Smooth muscle cell (in vitro differentiated cells): ENCODE data around the gene UBXN4. TPM values are rescaled to one million over a fixed set of nuclear protein-coding genes. Genes with fewer than 3 reads are reported as not detected.
A peak's percentile ranks its signal among the peaks of the same experiment; 100 is the strongest.
"Not testable (repeated sequence)": the region's sequence is repeated elsewhere in the genome, so short reads cannot be mapped to it uniquely, and the experiment has no call there.

Source experiments
- DNase-seq: peaks from one replicate; lab custom pipeline; 2025; ENCODE audit not compliant: unreplicated experiment; lab: John Stamatoyannopoulos, UW
- H2AFZ ChIP-seq: fragments of 200-600 bp; sonication (generic); 2 replicates; pipeline ENCODE4 v1.6.0; 2016; ENCODE audit warnings: antibody characterized with exemption, low read depth, mild to moderate bottlenecking
- H3F3A ChIP-seq: fragments of 200-600 bp; sonication (generic); 2 replicates; pipeline ENCODE4 v1.6.0; 2017; ENCODE audit warnings: antibody characterized with exemption, low read depth
- H3K27ac ChIP-seq: fragments of 200-600 bp; sonication (generic); 2 replicates; pipeline ENCODE4 v1.5.1; 2016; ENCODE audit warnings: low read depth, mild to moderate bottlenecking
- H3K27me3 ChIP-seq: fragments of 200-600 bp; sonication (generic); 2 replicates; pipeline ENCODE4 v1.6.1; 2016; ENCODE audit warnings: low read depth, mild to moderate bottlenecking
- H3K36me3 ChIP-seq: fragments of 200-600 bp; sonication (generic); 2 replicates; pipeline ENCODE4 v1.5.1; 2016; ENCODE audit warnings: low read depth
- H3K4me1 ChIP-seq: fragments of 200-600 bp; sonication (generic); 2 replicates; pipeline ENCODE4 v1.5.1; 2016; ENCODE audit warnings: low read depth
- H3K4me2 ChIP-seq: fragments of 200-600 bp; sonication (generic); 2 replicates; pipeline ENCODE4 v1.6.0; 2016; ENCODE audit warnings: mild to moderate bottlenecking
- H3K4me3 ChIP-seq: fragments of 200-600 bp; sonication (generic); 2 replicates; pipeline ENCODE4 v1.5.1; 2016; ENCODE audit warnings: mild to moderate bottlenecking
- H3K79me2 ChIP-seq: fragments of 200-600 bp; sonication (generic); 2 replicates; pipeline ENCODE4 v1.6.0; 2016; ENCODE audit warnings: low read depth, mild to moderate bottlenecking
- H3K9ac ChIP-seq: fragments of 200-600 bp; sonication (generic); 2 replicates; pipeline ENCODE4 v1.6.0; 2016; ENCODE audit warnings: low read depth
- H3K9me3 ChIP-seq: fragments of 200-600 bp; sonication (generic); replicated peaks from 2 replicates; pipeline ENCODE4 v1.5.1; 2016; ENCODE audit warnings: low read depth
- H4K20me1 ChIP-seq: fragments of 200-600 bp; sonication (generic); 2 replicates; pipeline ENCODE4 v1.6.0; 2016; ENCODE audit warnings: low read depth
- CTCF ChIP-seq: fragments of 200-600 bp; sonication (generic); IDR thresholded peaks from 2 replicates; pipeline ENCODE4 v1.5.1; 2017; ENCODE audit warnings: borderline replicate concordance, mild to moderate bottlenecking, antibody characterized with exemption; ENCODE audit not compliant: insufficient read depth, poor library complexity, severe bottlenecking
- WGBS: methylation state at CpG from one replicate; pipeline ENCODE4 v1.1.7; 2016; ENCODE audit warnings: low lambda C conversion rate; 5-methylcytosine and 5-hydroxymethylcytosine counted together
- polyA plus RNA-seq: library from polyadenylated mRNA; unstranded; fragments of >200 nt; fragmentation: Nextera tagmentation; extraction: Ambion mirVana; gene quantifications from 2 replicates; pipeline ENCODE4 v1.2.1, GENCODE V29; 2016
- total RNA-seq: library from RNA; depleted of rRNA; stranded (reverse); fragments of >200 nt; gene quantifications from 2 replicates; pipeline ENCODE4 v1.2.3, GENCODE V29; 2014

Gene UBXN4
- total and polyA plus RNA-seq, 2 experiments from 2014 or later: 87.1 to 130 TPM

DNA sequence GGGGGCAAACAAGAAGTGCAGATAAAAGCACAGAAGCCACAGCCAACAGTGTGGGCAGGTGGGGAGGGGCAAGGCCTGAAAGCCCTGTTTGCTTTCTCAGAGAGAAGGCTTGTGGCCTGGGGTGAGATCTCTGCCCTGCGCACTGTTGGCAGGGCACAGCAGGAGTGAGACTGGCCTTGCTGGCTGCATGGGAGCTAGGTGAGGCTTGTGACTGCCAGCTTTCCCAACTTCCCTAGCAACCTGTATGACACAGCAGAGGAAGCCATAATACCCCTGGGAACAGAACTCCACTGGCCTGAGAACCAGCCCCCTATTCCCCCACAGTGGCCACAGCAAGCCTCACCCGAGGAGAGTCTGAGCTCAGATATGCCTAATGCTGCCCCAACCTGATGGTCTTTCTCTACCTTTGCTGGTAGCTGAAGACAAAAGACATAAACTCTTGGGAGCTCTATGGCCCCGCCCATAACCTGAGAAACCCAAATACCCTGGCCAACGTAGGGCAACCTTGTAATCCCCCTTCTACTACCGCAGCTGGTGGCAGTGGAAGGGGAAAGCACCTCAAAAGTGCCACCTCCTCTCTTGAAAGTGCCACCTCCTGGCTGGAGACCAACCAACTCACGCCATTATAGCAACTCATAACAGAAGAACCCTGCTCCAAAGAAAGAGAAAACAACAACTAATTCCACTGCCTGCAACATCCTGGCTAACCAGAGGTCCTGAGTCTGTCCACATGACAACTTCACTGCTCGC, 50.9 kb downstream of the UBXN4 start:
- H3K4me3 ChIP-seq: no peak overlapping the region

GRCh38 chr2:135795641-135796040, 54.0 kb downstream of the UBXN4 start:
- WGBS: 90% methylated on average over 4 of the region's 4 CpGs
- not testable (repeated sequence) for H4K20me1 ChIP-seq

More for the DNA sequence above, 50.9 kb downstream of the UBXN4 start:
- H3K27me3 ChIP-seq: no peaks in the 10 kb centered on the region
- WGBS: 85% methylated on average over 7 of the region's 7 CpGs
- H3K9me3 ChIP-seq: no peaks in the 10 kb centered on the region
- no peaks in the 10 kb centered on the region for H4K20me1 ChIP-seq
- H3K4me2 ChIP-seq: no peak overlapping the region
- H3K4me1 ChIP-seq: no peaks in the 10 kb centered on the region
- no peak overlapping the region for H2AFZ ChIP-seq
- H3K9ac ChIP-seq: no peak overlapping the region
- no peak overlapping the region for H3K27ac ChIP-seq
- no peaks in the 10 kb centered on the region for H3F3A ChIP-seq
- no peaks in the 10 kb centered on the region for H3K36me3 ChIP-seq
- no peak for DNase-seq
- TF ChIP-seq CTCF: no peak
- no peaks in the 10 kb centered on the region for H3K79me2 ChIP-seq

DNA sequence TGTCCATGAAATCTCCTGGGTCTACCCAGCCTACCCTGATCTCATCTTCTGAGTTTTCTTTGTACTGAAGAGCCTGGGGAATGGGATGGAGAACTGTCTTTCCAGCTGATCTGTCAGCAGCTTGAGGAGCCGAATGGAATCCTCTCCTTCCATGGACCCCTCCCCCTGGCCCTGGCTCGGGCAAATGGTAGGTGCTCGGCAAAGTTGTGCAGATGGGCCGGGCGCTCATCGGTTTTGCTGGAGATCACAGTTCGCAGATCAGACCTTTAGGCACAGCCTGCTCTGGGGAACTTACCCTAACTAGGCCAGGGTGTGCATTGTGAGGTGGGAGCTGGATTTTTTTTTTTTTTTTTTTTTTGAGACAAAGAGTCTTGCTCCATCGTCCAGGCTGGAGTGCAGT, 55.0 kb downstream of the UBXN4 start:
- Histone ChIP-seq H3K9me3 (no peaks in the 10 kb centered on the region), H3K9ac (no peak overlapping the region), H3K4me1 (no peaks in the 10 kb centered on the region), H3K4me2 (no peak overlapping the region), H3F3A (no peaks in the 10 kb centered on the region), H3K79me2 (no peaks in the 10 kb centered on the region), H3K4me3 (no peak overlapping the region), H3K27me3 (no peaks in the 10 kb centered on the region), H3K27ac (no peak overlapping the region), H4K20me1 (no peaks in the 10 kb centered on the region), H2AFZ (no peak overlapping the region), H3K36me3 (no peaks in the 10 kb centered on the region)
- WGBS: 99% methylated on average over 8 of the region's 8 CpGs
- no peak for TF ChIP-seq CTCF
- DNase-seq: no peak

More at GRCh38 chr2:135795641-135796040, 54.0 kb downstream of the UBXN4 start:
- H2AFZ ChIP-seq, H3F3A ChIP-seq, H3K4me2 ChIP-seq, H3K4me3 ChIP-seq, DNase-seq, H3K36me3 ChIP-seq, H3K27me3 ChIP-seq, H3K27ac ChIP-seq, H3K79me2 ChIP-seq, H3K4me1 ChIP-seq, H3K9me3 ChIP-seq, H3K9ac ChIP-seq: not testable (repeated sequence)

GRCh38 chr2:135797497-135798274, 56.0 kb downstream of the UBXN4 start:
- no peak overlapping the region for H3K4me2 ChIP-seq
- H3K4me3 ChIP-seq: no peak overlapping the region
- no peak overlapping the region for H3K9ac ChIP-seq
- H3K27ac ChIP-seq: no peak overlapping the region
- no peak overlapping the region for H2AFZ ChIP-seq
- H3K4me1 ChIP-seq: no peaks in the 10 kb centered on the region
- no peaks in the 10 kb centered on the region for H3K9me3 ChIP-seq
- peak; percentile 21 for DNase-seq
- WGBS: 51% methylated on average over 22 of the region's 22 CpGs
- H3K36me3 ChIP-seq: no peaks in the 10 kb centered on the region
- no peaks in the 10 kb centered on the region for H3F3A ChIP-seq
- TF ChIP-seq CTCF: peak; percentile 90
- no peaks in the 10 kb centered on the region for H4K20me1 ChIP-seq
- H3K79me2 ChIP-seq: no peaks in the 10 kb centered on the region
- no peaks in the 10 kb centered on the region for H3K27me3 ChIP-seq
